HepG2 (cell line): Measurements from ENCODE around the gene NRP1. TPM values are rescaled to one million over a fixed set of nuclear protein-coding genes. Genes with fewer than 3 reads are reported as not detected.

Experiments used
- ASH2L ChIP-seq: fragments of 300-600, 200-600 bp; sonication (generic); IDR thresholded peaks from 2 replicates; pipeline ENCODE4 v1.7.0; 2017; ENCODE audit warnings: low read depth, mild to moderate bottlenecking, moderate library complexity, mixed read lengths, low read length; ENCODE audit not compliant: insufficient read length
- CREB1 ChIP-seq, 2 experiments: fragments of 450-650 bp in 1 of 2; IDR thresholded peaks; 2 replicates each; pipeline ENCODE4 v1.6.1; 2016 to 2017; ENCODE audit warnings: control low read depth in 1 of 2, mild to moderate bottlenecking in 1 of 2, missing compliant biosample characterization in 1 of 2, missing genetic modification characterization in 1 of 2
- GPN1 ChIP-seq: sonication (generic); formaldehyde crosslinking; IDR thresholded peaks from 2 replicates; pipeline ENCODE4 v1.5.1; 2020; ENCODE audit warnings: missing genetic modification reagents, borderline replicate concordance
- IRF9 ChIP-seq: sonication (generic); formaldehyde crosslinking; IDR thresholded peaks from 2 replicates; pipeline ENCODE4 v1.8.0; 2022; ENCODE audit warnings: missing genetic modification reagents, mild to moderate bottlenecking, borderline replicate concordance
- JUNB ChIP-seq: sonication (generic); formaldehyde crosslinking; IDR thresholded peaks from 2 replicates; pipeline ENCODE4 v1.8.0; 2022; ENCODE audit warnings: missing genetic modification reagents, mild to moderate bottlenecking, borderline replicate concordance
- MED1 ChIP-seq: sonication (generic); formaldehyde crosslinking; IDR thresholded peaks from 2 replicates; pipeline ENCODE4 v1.4.0; 2020; ENCODE audit warnings: missing genetic modification reagents
- MLX ChIP-seq: IDR thresholded peaks from 2 replicates; pipeline ENCODE4 v1.6.1; 2016
- NAIF1 ChIP-seq: sonication (generic); formaldehyde crosslinking; IDR thresholded peaks from 2 replicates; pipeline ENCODE4 v1.5.0; 2020; ENCODE audit warnings: mild to moderate bottlenecking, missing genetic modification reagents, borderline replicate concordance
- NFKB2 ChIP-seq: sonication (generic); formaldehyde crosslinking; IDR thresholded peaks from 2 replicates; pipeline ENCODE4 v1.4.0; 2020; ENCODE audit warnings: missing genetic modification reagents, borderline replicate concordance
- RAD21 ChIP-seq: fragments of 450-650 bp; formaldehyde crosslinking; IDR thresholded peaks from 2 replicates; pipeline ENCODE4 v1.5.0; 2020; ENCODE audit warnings: mild to moderate bottlenecking
- RARG ChIP-seq: sonication (generic); formaldehyde crosslinking; IDR thresholded peaks from 2 replicates; pipeline ENCODE4 v1.4.0; 2020; ENCODE audit warnings: low read depth, mild to moderate bottlenecking, missing genetic modification reagents
- SRF ChIP-seq: IDR thresholded peaks from 2 replicates; pipeline ENCODE4 v1.6.1; 2011; ENCODE audit warnings: mild to moderate bottlenecking, low read depth, low read length, moderate library complexity
- TAF1 ChIP-seq: sonication (generic); formaldehyde crosslinking; IDR thresholded peaks from 2 replicates; pipeline ENCODE4 v1.4.0; 2020; ENCODE audit warnings: missing genetic modification reagents
- ZBTB7A ChIP-seq: sonication (generic); formaldehyde crosslinking; IDR thresholded peaks from 2 replicates; pipeline ENCODE4 v1.8.0; 2022; ENCODE audit warnings: mild to moderate bottlenecking, missing genetic modification reagents
- ZNF263 ChIP-seq: sonication (generic); formaldehyde crosslinking; IDR thresholded peaks from 2 replicates; pipeline ENCODE4 v1.4.0; 2020; ENCODE audit warnings: missing genetic modification reagents
- ZNF329 ChIP-seq: sonication (generic); formaldehyde crosslinking; IDR thresholded peaks from 2 replicates; pipeline ENCODE4 v1.9.0; 2021; ENCODE audit warnings: low read depth, mild to moderate bottlenecking, missing genetic modification reagents
- ZNF552 ChIP-seq: sonication (generic); formaldehyde crosslinking; IDR thresholded peaks from 2 replicates; pipeline ENCODE4 v1.9.0; 2022; ENCODE audit warnings: missing genetic modification reagents, mild to moderate bottlenecking, borderline replicate concordance
- ZNF660 ChIP-seq: sonication (generic); formaldehyde crosslinking; IDR thresholded peaks from 2 replicates; pipeline ENCODE4 v1.5.1; 2020; ENCODE audit warnings: mild to moderate bottlenecking, low read depth, missing genetic modification reagents, borderline replicate concordance
- ZNF687 ChIP-seq: sonication (generic); formaldehyde crosslinking; IDR thresholded peaks from 2 replicates; pipeline ENCODE4 v1.5.1; 2020; ENCODE audit warnings: mild to moderate bottlenecking, missing genetic modification reagents, moderate library complexity
- ZNF850 ChIP-seq: sonication (generic); formaldehyde crosslinking; conservative IDR thresholded peaks from 2 replicates; pipeline ENCODE4 v1.9.0; 2021; ENCODE audit warnings: mild to moderate bottlenecking, missing genetic modification reagents
- polyA plus RNA-seq, 8 experiments: library from polyadenylated mRNA; depleted of rRNA in 3 of 8; stranded (reverse) in 7 of 8; unstranded in 1 of 8; fragments of >200 nt; fragmentation: Illumina TruSeq in 4 of 8; extraction: Trizol in 4 of 8; gene quantifications; 2 replicates each; pipeline versions ENCODE4 v1.2.1 to v1.2.3, GENCODE V29; 2011 to 2016; ENCODE audit warnings: low read depth in 4 of 8, missing spikeins in 1 of 8, mixed read lengths in 1 of 8; ENCODE audit not compliant: insufficient read depth in 1 of 8
- total RNA-seq, 5 experiments: library from RNA; depleted of rRNA; stranded (reverse); fragments of >200 nt; fragmentation: Illumina TruSeq; extraction: Trizol; gene quantifications; 2 replicates each; pipeline ENCODE4 v1.2.3, GENCODE V29; 2016; ENCODE audit warnings: low read depth in 1 of 5
- TF ChIP-seq, protein P1 (sequence below): sonication (generic); formaldehyde crosslinking; IDR thresholded peaks from 2 replicates; pipeline ENCODE4 v1.8.1; 2023; ENCODE audit warnings: mild to moderate bottlenecking, moderate library complexity, missing genetic modification reagents
- TF ChIP-seq, protein P2 (sequence below): sonication (generic); formaldehyde crosslinking; conservative IDR thresholded peaks from 2 replicates; pipeline ENCODE4 v1.4.0; 2020; ENCODE audit warnings: missing genetic modification reagents

NRP1 gene
- total and polyA plus RNA-seq, 2 of the 13 experiments (the other 11 are each of a cell fraction or from before 2014, with no cell fraction given), result 5.3 to 5.8 TPM

DNA sequence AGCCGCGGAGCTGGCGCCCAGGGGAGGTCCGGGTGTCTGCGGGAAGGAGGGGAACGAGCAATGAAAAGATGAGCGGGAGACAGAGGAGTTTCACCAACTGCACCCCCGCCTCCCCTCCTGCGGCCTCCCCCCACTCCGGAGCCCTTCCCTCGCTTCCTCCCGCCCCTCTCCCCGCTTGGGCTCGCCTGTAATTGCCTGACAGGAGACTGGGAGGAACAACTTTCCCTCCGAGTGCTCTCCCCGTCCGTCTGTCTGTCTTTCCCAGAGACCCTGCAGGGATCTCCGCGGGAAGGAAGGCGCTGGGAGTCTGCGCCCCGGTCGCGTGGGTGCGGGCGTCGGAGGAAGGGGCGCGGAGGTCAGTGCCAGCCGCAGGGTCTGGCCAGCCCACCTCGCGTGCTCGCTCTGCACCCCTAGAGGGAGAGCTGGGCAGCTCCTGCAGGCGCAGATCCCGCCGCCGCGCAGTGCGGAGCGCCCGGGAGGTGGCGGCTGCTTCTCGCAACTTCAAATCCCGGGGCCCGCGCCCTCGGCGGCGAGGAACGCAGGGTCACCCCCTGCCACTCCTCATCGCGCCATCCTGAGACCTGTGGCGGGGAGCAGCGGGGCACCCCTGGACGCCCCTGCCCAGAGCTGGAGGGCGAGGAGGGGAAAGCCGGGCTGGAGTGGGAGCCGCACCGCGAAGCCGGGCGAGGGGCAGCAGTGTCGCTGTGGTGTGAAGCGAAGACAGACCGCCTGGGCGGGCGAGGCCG, 511 bp upstream of the NRP1 start (continued):
- TF ChIP-seq TAF1 (CRISPR knock-in tag), result no peak; the same call in 1 of the 2 replicates
- TF ChIP-seq ZNF660 (CRISPR knock-in tag), result no peak
- no peak for TF ChIP-seq MLX
- TF ChIP-seq ASH2L, result no peak
- peak; percentile 85 for TF ChIP-seq RAD21
- TF ChIP-seq ZNF850, result 0 out of 2 replicates have a peak, but pooled peaks have one; percentile 6
- peak; percentile 93 for TF ChIP-seq ZNF687
- TF ChIP-seq ZNF552 (CRISPR knock-in tag), result peak; percentile 58; the same call in 1 of the 2 replicates
- no peak for TF ChIP-seq GPN1 (CRISPR knock-in tag)
- no peak for TF ChIP-seq SRF
- no peak for TF ChIP-seq ZNF329 (CRISPR knock-in tag)
- TF ChIP-seq JUNB (CRISPR knock-in tag), result no peak
- TF ChIP-seq NFKB2 (CRISPR knock-in tag), result no peak
- TF ChIP-seq, protein P1, sequence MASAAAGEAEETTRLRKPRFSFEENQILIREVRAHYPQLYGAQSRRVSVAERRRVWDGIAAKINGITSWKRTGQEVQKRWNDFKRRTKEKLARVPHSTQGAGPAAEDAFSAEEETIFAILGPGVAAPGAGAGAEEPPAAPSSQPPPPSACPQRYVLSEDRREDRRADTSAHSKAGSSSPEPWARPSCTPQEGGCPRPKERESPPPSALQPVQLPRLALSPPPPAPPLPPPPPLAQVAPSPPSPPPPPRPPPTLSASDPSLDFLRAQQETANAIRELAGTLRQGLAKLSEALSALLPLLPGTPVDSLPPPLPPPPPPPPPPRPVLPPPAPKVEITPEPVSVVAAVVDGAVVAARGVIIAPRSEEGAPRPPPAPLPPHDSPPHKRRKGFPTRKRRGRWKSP (CRISPR knock-in tag), result peak; percentile 98
- no peak for TF ChIP-seq ZNF263 (CRISPR knock-in tag)
- no peak for TF ChIP-seq CREB1 (IDR thresholded peaks at IDR 0.05)
- no peak for TF ChIP-seq CREB1 (CRISPR knock-in tag; IDR thresholded peaks at IDR 0.05)
- TF ChIP-seq, protein P2, sequence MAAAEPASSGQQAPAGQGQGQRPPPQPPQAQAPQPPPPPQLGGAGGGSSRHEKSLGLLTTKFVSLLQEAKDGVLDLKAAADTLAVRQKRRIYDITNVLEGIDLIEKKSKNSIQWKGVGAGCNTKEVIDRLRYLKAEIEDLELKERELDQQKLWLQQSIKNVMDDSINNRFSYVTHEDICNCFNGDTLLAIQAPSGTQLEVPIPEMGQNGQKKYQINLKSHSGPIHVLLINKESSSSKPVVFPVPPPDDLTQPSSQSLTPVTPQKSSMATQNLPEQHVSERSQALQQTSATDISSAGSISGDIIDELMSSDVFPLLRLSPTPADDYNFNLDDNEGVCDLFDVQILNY (CRISPR knock-in tag), result 0 out of 2 replicates have a peak, but pooled peaks have one; percentile 43
- TF ChIP-seq MED1 (CRISPR knock-in tag), result peak; percentile 44; the same call in 1 of the 2 replicates
- no peak for TF ChIP-seq RARG (CRISPR knock-in tag)
- peak; percentile 92 for TF ChIP-seq ZBTB7A (CRISPR knock-in tag)
- TF ChIP-seq IRF9 (CRISPR knock-in tag), result no peak
- TF ChIP-seq NAIF1, result peak; percentile 70; the same call in 1 of the 2 replicates
